Uterus (tissue), 4 donors: ENCODE results near the gene CAPZA2. TPM values are rescaled to one million over a fixed set of nuclear protein-coding genes. Genes with fewer than 3 reads are reported as not detected.
A peak's percentile ranks its signal among the peaks of the same experiment; 100 is the strongest.
"Not testable (repeated sequence)": the region's sequence is repeated elsewhere in the genome, so short reads cannot be mapped to it uniquely, and the experiment has no call there.

Experiments
- DNase-seq, 2 donors: peaks; one replicate each; pipeline ENCODE4 v3.0.0-alpha.2; 2019 to 2020
- H3K27ac ChIP-seq, 2 donors: fragments of 200-600 bp; sonication (generic); 1 replicate in 1 of 2; 2 replicates in 1 of 2; pipeline ENCODE4 v1.5.1; 2016 to 2018
- H3K27me3 ChIP-seq, 2 donors: fragments of 200-600 bp; sonication (generic); one replicate each; pipeline ENCODE4 v1.5.1; 2018 to 2019; ENCODE audit warnings: control low read depth in 1 of 2
- H3K36me3 ChIP-seq, 2 donors: fragments of 200-600 bp; sonication (generic); one replicate each; pipeline ENCODE4 v1.5.1; 2019; ENCODE audit warnings: control low read depth in 1 of 2
- H3K4me1 ChIP-seq, 2 donors: fragments of 200-600 bp; sonication (generic); one replicate each; pipeline ENCODE4 v1.5.1; 2018 to 2019; ENCODE audit warnings: control low read depth in 1 of 2
- H3K4me3 ChIP-seq, 2 donors: fragments of 200-600 bp; sonication (generic); 1 replicate in 1 of 2; 2 replicates in 1 of 2; pipeline ENCODE4 v1.5.1; 2018 to 2019; ENCODE audit warnings: mild to moderate bottlenecking in 1 of 2
- H3K9me3 ChIP-seq, 2 donors: fragments of 200-600 bp; sonication (generic); one replicate each; pipeline ENCODE4 v1.5.1; 2019; ENCODE audit warnings: control low read depth in 1 of 2
- POLR2A ChIP-seq, 2 donors: fragments of 450-650 bp; IDR thresholded peaks; one replicate each; pipeline ENCODE4 v1.6.1; 2016; ENCODE audit warnings: antibody characterized with exemption in 2 of 2, mild to moderate bottlenecking in 1 of 2, moderate library complexity in 1 of 2
- intact Hi-C: fragments of 100-400 bp; cut with DNase I; formaldehyde crosslinking; loops from one replicate; pipeline ENCODE4 v1.15.1; 2023; ENCODE audit warnings: low total_unique reads
- total RNA-seq, 4 donors: library from RNA; depleted of rRNA in 3 of 4; stranded (reverse); fragments of >200 nt in 3 of 4; gene quantifications; one replicate each; pipeline versions ENCODE4 v1.1.0 to v1.2.4, GENCODE V29; 2014 to 2023
- TF ChIP-seq, protein P1 (sequence below), 4 experiments: fragments of 200-600 bp in 2 of 4; fragments of 450-650 bp in 2 of 4; sonication (generic) in 2 of 4; IDR thresholded peaks; one replicate each; pipeline ENCODE4 v1.5.1; 2016 to 2019; ENCODE audit warnings: antibody characterized with exemption in 4 of 4, mild to moderate bottlenecking in 2 of 4, moderate library complexity in 1 of 4
- donor health status: DM: yes; HTN: yes; CAD: no.

Gene CAPZA2
- total RNA-seq, 4 donors from 2014 or later: 142 to 467 (median 219) TPM

DNA sequence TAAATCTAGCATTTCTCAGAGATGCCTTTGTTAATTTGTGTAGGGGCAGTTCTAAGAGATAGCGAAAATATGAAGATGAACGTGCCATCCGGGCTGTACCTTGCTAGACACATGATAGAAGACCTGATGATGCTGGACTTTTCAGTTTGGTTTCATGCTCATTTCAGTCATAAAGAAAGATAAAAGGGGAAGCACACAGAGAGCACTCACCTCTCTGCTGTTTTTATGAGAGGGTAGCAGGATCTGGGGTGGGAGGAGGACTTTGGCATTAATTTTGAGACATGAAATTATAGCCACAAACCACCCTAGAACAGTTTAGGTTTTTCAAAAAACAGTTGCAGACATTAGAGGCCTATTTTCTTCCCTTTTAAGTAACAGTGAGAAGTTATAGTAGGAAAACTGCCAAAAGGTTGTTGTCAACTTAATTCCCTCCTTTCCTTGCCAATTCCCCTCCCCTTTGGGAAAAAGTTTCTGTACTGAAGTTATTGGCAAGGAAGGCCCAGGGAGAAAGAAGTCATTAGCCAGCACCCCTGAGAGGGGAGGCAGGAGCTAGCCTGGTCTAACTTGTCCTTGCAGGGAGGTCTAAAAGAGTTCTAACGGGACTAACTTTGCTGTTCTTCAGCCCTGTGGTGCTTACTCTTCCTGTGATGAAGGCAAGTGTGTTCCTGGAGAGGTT lies 93.6 kb downstream of the CAPZA2 start:
- intact Hi-C loops: no loop called here
- DNase-seq: peak; percentile 19 to 34
- no peaks in the 10 kb centered on the region for H3K9me3 ChIP-seq
- H3K36me3 ChIP-seq: no peaks in the 10 kb centered on the region
- TF ChIP-seq POLR2A (IDR thresholded peaks at IDR 0.05): no peak
- TF ChIP-seq, protein P1, sequence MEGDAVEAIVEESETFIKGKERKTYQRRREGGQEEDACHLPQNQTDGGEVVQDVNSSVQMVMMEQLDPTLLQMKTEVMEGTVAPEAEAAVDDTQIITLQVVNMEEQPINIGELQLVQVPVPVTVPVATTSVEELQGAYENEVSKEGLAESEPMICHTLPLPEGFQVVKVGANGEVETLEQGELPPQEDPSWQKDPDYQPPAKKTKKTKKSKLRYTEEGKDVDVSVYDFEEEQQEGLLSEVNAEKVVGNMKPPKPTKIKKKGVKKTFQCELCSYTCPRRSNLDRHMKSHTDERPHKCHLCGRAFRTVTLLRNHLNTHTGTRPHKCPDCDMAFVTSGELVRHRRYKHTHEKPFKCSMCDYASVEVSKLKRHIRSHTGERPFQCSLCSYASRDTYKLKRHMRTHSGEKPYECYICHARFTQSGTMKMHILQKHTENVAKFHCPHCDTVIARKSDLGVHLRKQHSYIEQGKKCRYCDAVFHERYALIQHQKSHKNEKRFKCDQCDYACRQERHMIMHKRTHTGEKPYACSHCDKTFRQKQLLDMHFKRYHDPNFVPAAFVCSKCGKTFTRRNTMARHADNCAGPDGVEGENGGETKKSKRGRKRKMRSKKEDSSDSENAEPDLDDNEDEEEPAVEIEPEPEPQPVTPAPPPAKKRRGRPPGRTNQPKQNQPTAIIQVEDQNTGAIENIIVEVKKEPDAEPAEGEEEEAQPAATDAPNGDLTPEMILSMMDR (IDR thresholded peaks at IDR 0.05): no peak
- peaks cover 0 to 10% of the 10 kb centered on the region in 2 donors for H3K4me1 ChIP-seq
- peak overlapping the region in 1 of 2 donors; percentile 99 for H3K4me3 ChIP-seq
- no peaks in the 10 kb centered on the region for H3K27me3 ChIP-seq
- peak overlapping the region; percentile 99 to 100 for H3K27ac ChIP-seq

DNA sequence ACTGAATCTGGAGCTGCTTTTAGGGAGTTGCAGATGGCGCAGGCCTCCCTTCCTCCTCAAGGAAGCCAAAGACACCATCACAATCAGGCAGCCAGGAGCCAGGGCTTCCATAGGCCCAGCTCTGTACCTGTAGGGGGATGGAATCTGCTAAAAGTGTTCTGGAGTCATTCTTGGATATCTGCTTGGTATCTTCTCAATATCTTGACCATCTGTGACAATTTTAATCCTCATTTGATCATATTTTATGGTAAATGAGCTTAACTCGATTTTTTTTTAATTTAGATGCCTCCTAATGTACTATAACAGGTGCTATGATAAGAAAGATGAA lies 94.1 kb downstream of the CAPZA2 start:
- intact Hi-C loops: no loop called here
- H3K9me3 ChIP-seq: no peaks in the 10 kb centered on the region

DNA sequence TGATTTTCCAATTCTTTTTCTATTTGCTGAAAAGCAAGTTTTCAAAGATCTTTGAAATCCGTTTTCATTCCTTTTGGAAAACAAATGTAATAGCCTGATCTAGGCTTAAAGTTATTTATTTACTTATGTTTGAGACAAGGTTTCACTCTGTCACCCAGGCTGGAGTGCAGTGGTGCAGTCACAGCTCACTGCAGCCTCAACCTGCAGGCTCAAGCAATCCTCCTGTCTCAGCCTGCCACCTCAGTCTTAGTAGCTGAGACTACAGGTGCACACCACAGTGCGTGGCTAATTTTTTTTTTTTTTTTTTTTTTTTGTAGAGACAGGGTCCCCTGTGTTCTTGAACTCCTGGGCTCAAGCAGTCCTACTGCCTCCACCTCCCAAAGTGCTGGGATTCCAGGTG lies 95.5 kb downstream of the CAPZA2 start:
- Histone ChIP-seq H3K27me3 (no peaks in the 10 kb centered on the region), H3K4me1 (peaks cover 0 to 10% of the 10 kb centered on the region in 2 donors), H3K27ac (no peak overlapping the region), H3K9me3 (no peaks in the 10 kb centered on the region), H3K4me3 (no peak overlapping the region), H3K36me3 (no peaks in the 10 kb centered on the region)
- no peak for TF ChIP-seq POLR2A (IDR thresholded peaks at IDR 0.05)
- TF ChIP-seq, protein P1 (IDR thresholded peaks at IDR 0.05): no peak
- no peak for DNase-seq
- intact Hi-C loops: no loop called here

More for the DNA sequence above, 94.1 kb downstream of the CAPZA2 start:
- TF ChIP-seq, protein P1 (IDR thresholded peaks at IDR 0.05): no peak
- no peak for TF ChIP-seq POLR2A (IDR thresholded peaks at IDR 0.05)
- H3K27ac ChIP-seq: peak overlapping the region; percentile 99 to 100
- H3K36me3 ChIP-seq: no peaks in the 10 kb centered on the region
- no peak overlapping the region for H3K4me3 ChIP-seq
- no peaks in the 10 kb centered on the region for H3K27me3 ChIP-seq
- peaks cover 0 to 10% of the 10 kb centered on the region in 2 donors for H3K4me1 ChIP-seq
- no peak for DNase-seq

DNA sequence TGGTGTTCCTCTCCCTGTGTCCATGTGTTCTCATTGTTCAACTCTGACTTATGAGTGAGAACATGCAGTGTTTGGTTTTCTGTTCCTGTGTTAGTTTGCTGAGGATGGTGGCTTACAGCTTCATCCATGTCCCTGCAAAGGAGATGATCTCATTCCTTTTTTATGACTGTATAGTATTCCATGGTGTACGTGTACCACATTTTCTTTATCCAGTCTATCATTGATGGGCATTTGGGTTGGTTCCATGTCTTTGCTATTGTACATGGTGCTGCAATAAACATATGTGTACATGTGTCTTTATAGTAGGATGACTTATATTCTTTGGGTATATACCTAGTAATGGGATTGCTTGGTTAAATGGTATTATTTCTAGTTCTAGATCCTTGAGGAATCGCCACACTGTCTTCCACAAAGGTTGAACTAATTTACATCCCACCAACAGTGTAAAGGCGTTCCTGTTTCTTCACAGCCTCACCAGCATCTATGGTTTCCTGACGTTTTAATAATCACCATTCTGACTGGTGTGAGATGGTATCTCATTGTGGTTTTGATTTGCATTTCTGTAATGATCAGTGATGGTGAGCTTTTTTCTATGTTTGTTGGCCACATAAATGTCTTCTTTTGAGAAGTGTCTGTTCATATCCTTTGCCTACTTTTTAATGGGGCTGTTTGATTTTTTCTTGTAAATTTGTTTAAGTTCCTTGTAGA lies 99.7 kb downstream of the CAPZA2 start:
- H3K4me3 ChIP-seq, H3K4me1 ChIP-seq, H3K27ac ChIP-seq, DNase-seq, intact Hi-C loops, H3K36me3 ChIP-seq, H3K27me3 ChIP-seq, H3K9me3 ChIP-seq: not testable (repeated sequence)

DNA sequence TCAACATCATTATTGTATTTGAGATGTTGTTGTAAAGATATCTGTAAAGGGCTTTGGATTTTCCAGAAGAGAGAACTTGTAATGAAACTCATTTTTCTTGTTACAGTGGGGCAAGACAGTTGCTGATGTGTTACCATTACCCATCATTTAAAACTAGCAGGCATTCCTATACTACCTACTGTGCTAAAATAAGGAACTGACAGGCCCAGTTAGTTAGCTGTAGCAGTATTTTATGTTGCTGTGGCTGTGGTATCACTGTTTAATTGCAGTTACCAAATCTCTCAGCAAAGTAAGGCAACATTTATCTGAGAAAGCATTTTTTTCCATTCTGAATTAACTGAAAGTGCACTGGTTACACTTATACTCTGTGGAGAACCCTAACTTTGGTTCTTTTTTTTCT lies 100.8 kb downstream of the CAPZA2 start:
- Histone ChIP-seq H3K4me3 (no peak overlapping the region), H3K27ac (no peak overlapping the region), H3K9me3 (no peaks in the 10 kb centered on the region), H3K4me1 (no peaks in the 10 kb centered on the region), H3K27me3 (no peaks in the 10 kb centered on the region), H3K36me3 (no peaks in the 10 kb centered on the region)
- intact Hi-C loops: no loop called here
- TF ChIP-seq POLR2A (IDR thresholded peaks at IDR 0.05): no peak
- TF ChIP-seq, protein P1 (IDR thresholded peaks at IDR 0.05): no peak
- DNase-seq: no peak
